HG03354 (cell line): ENCODE measurements around the gene FSTL4.

ENCODE experiments used
- ATAC-seq: cut with Tn5 transposase; IDR thresholded peaks from one replicate; pipeline ENCODE4 v1.9.1; 2021; ENCODE audit warnings: mild to moderate bottlenecking; ENCODE audit not compliant: unreplicated experiment, poor library complexity, severe bottlenecking

The FSTL4 gene

GRCh38 chr5:133420440-133421301 lies 191.7 kb downstream of the FSTL4 start:
- no peak for ATAC-seq

- ATAC-seq = no peak
These were observed 196.4 kb downstream of the FSTL4 start for GRCh38 chr5:133415906-133416305.

- ATAC-seq = no peak
These were observed 196.8 kb downstream of the FSTL4 start for GRCh38 chr5:133415506-133415905.

GRCh38 chr5:133412661-133413060 lies 199.7 kb downstream of the FSTL4 start:
- ATAC-seq = no peak

GRCh38 chr5:133410335-133410828 lies 202.0 kb downstream of the FSTL4 start:
- no peak for ATAC-seq

- ATAC-seq = no peak
These were observed 203.1 kb downstream of the FSTL4 start for GRCh38 chr5:133409210-133409674.

- no peak for ATAC-seq
These were observed 204.0 kb downstream of the FSTL4 start for GRCh38 chr5:133408322-133408721.

- ATAC-seq = no peak
These were observed 205.2 kb downstream of the FSTL4 start for GRCh38 chr5:133406977-133407632.

GRCh38 chr5:133406208-133406976 lies 205.9 kb downstream of the FSTL4 start:
- no peak for ATAC-seq

GRCh38 chr5:133405275-133406034 lies 206.9 kb downstream of the FSTL4 start:
- ATAC-seq = no peak

GRCh38 chr5:133404724-133405123 lies 207.6 kb downstream of the FSTL4 start:
- ATAC-seq = no peak

GRCh38 chr5:133403741-133404364 lies 208.5 kb downstream of the FSTL4 start:
- no peak for ATAC-seq

GRCh38 chr5:133402775-133403174 lies 209.6 kb downstream of the FSTL4 start:
- ATAC-seq = no peak

- ATAC-seq = no peak
These were observed 210.5 kb downstream of the FSTL4 start for GRCh38 chr5:133401731-133402347.

- no peak for ATAC-seq
These were observed 211.4 kb downstream of the FSTL4 start for GRCh38 chr5:133400831-133401351.

- no peak for ATAC-seq
These were observed 212.2 kb downstream of the FSTL4 start for GRCh38 chr5:133400120-133400519.

GRCh38 chr5:133399247-133399891 lies 213.0 kb downstream of the FSTL4 start:
- ATAC-seq = no peak

GRCh38 chr5:133398646-133399101 lies 213.7 kb downstream of the FSTL4 start:
- peak; percentile 56 for ATAC-seq
